Measurements from ENCODE around the gene NT5C.

Gene NT5C

DNA sequence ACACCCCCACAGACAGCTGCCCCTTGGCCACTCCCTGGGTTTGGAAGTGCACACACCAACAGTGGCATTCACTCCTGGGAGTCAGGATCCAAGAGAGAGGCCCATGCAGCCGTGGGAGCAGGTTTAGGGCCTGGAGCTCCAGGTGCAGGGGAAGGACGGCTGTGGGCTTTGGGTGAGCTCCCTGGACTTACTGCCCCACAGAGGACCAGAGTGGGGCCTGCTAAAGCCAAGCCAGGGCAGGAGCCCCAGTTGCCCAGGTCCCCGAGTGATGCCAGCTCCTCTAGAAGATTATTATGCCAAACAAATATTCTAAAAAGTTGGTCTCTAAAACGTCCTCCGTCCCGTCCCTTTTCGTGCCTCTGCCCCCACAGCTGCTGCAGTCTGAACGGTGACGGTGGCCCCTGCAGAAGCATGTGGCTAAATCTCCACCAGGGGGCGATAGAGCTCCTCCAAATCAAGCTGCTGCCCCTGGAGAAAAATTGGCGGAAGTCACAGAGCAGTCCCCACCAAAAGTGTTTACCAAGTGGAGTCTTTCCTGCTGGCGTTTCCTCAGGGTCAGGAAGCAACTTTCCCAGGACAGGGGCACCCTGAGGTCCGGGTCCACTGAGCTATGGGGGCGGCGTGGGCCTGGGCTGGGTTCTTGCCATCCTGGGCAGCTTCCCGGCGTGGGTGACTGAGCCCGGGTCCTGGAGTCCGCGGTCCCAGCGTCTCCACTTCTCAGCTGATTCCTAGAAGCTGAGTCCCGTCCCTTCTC is 17.6 kb downstream of the NT5C start:
- Histone ChIP-seq H3K27ac (ENCODE audit: insufficient read depth in 1 of 2, low read depth in 1 of 2, low read length in 2 of 2, poor library complexity in 1 of 2, severe bottlenecking in 2 of 2) (peak overlapping the region in 1 of 2 experiments; percentile 81), H3K4me3 (ENCODE audit: control insufficient read depth in 1 of 7, extremely low read depth in 1 of 7, insufficient read depth in 4 of 7, low read depth in 2 of 7, low read length in 6 of 7) (peak overlapping the region; percentile 48 to 90 (median 72)), H3K4me1 (ENCODE audit: control extremely low read depth in 1 of 4, control insufficient read depth in 4 of 4, insufficient read depth in 4 of 4, low read length in 3 of 4) (peaks cover 0 to 39% (median 32%) of the 10 kb centered on the region in 4 experiments), H3K36me3 (ENCODE audit: control insufficient read depth in 4 of 4, insufficient read depth in 4 of 4, low read length in 3 of 4) (peaks cover 2 to 21% (median 7%) of the 10 kb centered on the region in 4 experiments), H3K27me3 (replicated peaks in 2 of 5; ENCODE audit: control insufficient read depth in 4 of 5, insufficient read depth in 5 of 5, low read length in 4 of 5) (no peaks in the 10 kb centered on the region), H3K9me3 (ENCODE audit: control extremely low read depth in 1 of 5, control insufficient read depth in 4 of 5, insufficient read depth in 2 of 5, low read depth in 1 of 5, low read length in 4 of 5) (no peaks in the 10 kb centered on the region)
- ChIA-PET CTCF (interaction anchor here (0.7 to 9.4 kb wide), 33 partner anchors 9 to 157 kb away, joined by 3 to 168 read pairs (median 6); partner anchors contain the start of genes MIF4GD, NT5C, NUP85 and SLC16A5), POLR2A (interaction anchor here (0.7 to 2.8 kb wide), 8 partner anchors 10 to 58 kb away, joined by 3 to 13 read pairs (median 3); partner anchors contain the start of gene NT5C)
- WGBS (ENCODE audit: insufficient coverage) = 2% methylated on average over 20 of the region's 22 CpGs
- DNase-seq = peak; percentile 93 to 96 (median 94)

DNA sequence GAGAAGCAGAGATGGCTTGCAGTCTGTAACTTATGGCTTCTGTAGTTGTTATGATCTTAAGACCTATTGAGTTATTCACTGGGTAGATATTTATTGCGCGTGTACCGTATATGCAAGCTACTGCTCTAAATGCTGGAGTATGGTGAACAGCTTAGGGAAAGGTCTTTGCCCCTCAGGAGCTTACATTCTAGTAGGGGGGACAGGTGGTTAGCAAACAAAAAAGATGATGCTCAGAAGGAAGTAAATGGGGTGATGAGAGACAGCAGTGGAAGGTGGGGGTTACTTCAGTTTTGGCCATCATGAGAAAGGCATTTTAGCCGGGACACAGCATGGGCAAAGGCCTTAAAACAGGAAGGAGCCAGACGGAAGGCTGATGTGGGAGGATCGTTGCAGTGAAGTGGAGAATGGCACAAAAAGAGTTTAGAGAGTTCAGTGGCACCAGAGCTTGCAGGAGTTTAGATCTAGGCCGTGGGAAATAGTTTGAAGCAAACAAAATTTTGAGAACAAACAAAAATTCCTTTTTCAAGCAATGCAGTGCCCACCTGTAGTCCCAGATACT is 19.7 kb downstream of the NT5C start:
- Histone ChIP-seq H3K4me1 (ENCODE audit: control extremely low read depth in 1 of 4, control insufficient read depth in 4 of 4, insufficient read depth in 4 of 4, low read length in 3 of 4) (peaks cover 0 to 47% (median 41%) of the 10 kb centered on the region in 4 experiments), H3K4me3 (ENCODE audit: control insufficient read depth in 1 of 7, extremely low read depth in 1 of 7, insufficient read depth in 4 of 7, low read depth in 2 of 7, low read length in 6 of 7) (peak overlapping the region in 1 of 7 experiments; percentile 1)
- CTCF ChIA-PET = interaction anchor here (0.6 to 9.4 kb wide), 12 partner anchors 13 to 186 kb away, joined by 3 to 168 read pairs (median 32); partner anchors contain the start of genes NT5C and NUP85

DNA sequence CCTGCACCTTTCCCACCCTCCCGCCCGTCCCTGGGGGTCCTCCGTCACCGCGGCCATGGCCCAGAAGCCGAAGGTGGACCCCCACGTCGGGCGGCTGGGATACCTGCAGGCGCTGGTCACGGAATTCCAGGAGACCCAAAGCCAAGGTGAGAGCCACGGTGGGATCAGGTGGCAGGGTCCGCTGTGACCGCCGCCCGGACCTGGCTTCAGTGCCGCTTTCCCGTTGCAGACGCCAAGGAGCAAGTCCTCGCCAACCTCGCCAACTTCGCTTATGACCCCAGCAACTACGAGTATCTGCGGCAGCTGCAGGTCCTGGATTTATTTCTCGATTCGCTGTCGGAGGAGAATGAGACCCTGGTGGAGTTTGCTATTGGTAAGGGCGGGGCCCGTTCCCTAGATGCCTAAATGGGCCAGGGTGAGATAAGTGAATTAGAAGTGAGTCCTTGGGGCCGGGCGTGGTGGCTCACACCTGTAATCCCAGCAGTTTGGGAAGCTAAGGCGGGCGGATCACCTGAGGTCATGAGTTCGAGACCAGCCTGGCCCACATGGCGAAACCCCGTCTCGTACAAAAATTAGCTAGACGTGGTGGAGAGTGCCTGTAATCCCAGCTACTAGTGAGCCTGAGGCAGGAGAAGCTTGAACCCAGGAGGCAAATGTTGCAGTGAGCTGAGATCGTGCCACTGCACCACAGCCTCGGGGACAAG is 21.2 kb downstream of the NT5C start:
- Histone ChIP-seq H3K9me3 (ENCODE audit: control extremely low read depth in 1 of 5, control insufficient read depth in 4 of 5, insufficient read depth in 2 of 5, low read depth in 1 of 5, low read length in 4 of 5) (no peaks in the 10 kb centered on the region), H3K36me3 (ENCODE audit: control insufficient read depth in 4 of 4, insufficient read depth in 4 of 4, low read length in 3 of 4) (peaks cover 0 to 7% (median under 1%) of the 10 kb centered on the region in 4 experiments), H3K27ac (ENCODE audit: insufficient read depth in 1 of 2, low read depth in 1 of 2, low read length in 2 of 2, poor library complexity in 1 of 2, severe bottlenecking in 2 of 2) (peak overlapping the region in 1 of 2 experiments; percentile 74), H3K27me3 (replicated peaks in 2 of 5; ENCODE audit: control insufficient read depth in 4 of 5, insufficient read depth in 5 of 5, low read length in 4 of 5) (no peaks in the 10 kb centered on the region), H3K4me3 (ENCODE audit: control insufficient read depth in 1 of 7, extremely low read depth in 1 of 7, insufficient read depth in 4 of 7, low read depth in 2 of 7, low read length in 6 of 7) (peak overlapping the region; percentile 51 to 95 (median 86)), H3K4me1 (ENCODE audit: control extremely low read depth in 1 of 4, control insufficient read depth in 4 of 4, insufficient read depth in 4 of 4, low read length in 3 of 4) (peaks cover 0 to 46% (median 40%) of the 10 kb centered on the region in 4 experiments)
- CTCF ChIA-PET = interaction anchor here (0.7 to 9.4 kb wide), 12 partner anchors 10 to 93 kb away, joined by 3 to 168 read pairs (median 6); partner anchors contain the start of genes NT5C and NUP85
- POLR2A ChIA-PET = interaction anchor here (0.6 to 1.0 kb wide), 5 partner anchors 23 to 51 kb away, joined by 3 to 6 read pairs (median 5); partner anchors contain the start of genes JPT1 and SLC16A5
- DNase-seq = peak in 2 of 3 donors; percentile 59 to 65
- 15% methylated on average over 33 of the region's 40 CpGs for WGBS (ENCODE audit: insufficient coverage)

More for the DNA sequence above, 19.7 kb downstream of the NT5C start:
- peaks cover 2 to 15% (median 6%) of the 10 kb centered on the region in 4 experiments for H3K36me3 ChIP-seq (ENCODE audit: control insufficient read depth in 4 of 4, insufficient read depth in 4 of 4, low read length in 3 of 4)
- no peak overlapping the region for H3K27ac ChIP-seq (ENCODE audit: insufficient read depth in 1 of 2, low read depth in 1 of 2, low read length in 2 of 2, poor library complexity in 1 of 2, severe bottlenecking in 2 of 2)
- WGBS (ENCODE audit: insufficient coverage) = 95% methylated on average over 7 of the region's 7 CpGs
- no peaks in the 10 kb centered on the region for H3K9me3 ChIP-seq (ENCODE audit: control extremely low read depth in 1 of 5, control insufficient read depth in 4 of 5, insufficient read depth in 2 of 5, low read depth in 1 of 5, low read length in 4 of 5)
- H3K27me3 ChIP-seq (replicated peaks in 2 of 5; ENCODE audit: control insufficient read depth in 4 of 5, insufficient read depth in 5 of 5, low read length in 4 of 5) = no peaks in the 10 kb centered on the region
- DNase-seq = no peak
- POLR2A ChIA-PET = interaction anchor here (0.6 kb wide), 1 partner anchor 71 kb away, joined by 5 read pairs; no protein-coding TSS in a partner anchor

DNA sequence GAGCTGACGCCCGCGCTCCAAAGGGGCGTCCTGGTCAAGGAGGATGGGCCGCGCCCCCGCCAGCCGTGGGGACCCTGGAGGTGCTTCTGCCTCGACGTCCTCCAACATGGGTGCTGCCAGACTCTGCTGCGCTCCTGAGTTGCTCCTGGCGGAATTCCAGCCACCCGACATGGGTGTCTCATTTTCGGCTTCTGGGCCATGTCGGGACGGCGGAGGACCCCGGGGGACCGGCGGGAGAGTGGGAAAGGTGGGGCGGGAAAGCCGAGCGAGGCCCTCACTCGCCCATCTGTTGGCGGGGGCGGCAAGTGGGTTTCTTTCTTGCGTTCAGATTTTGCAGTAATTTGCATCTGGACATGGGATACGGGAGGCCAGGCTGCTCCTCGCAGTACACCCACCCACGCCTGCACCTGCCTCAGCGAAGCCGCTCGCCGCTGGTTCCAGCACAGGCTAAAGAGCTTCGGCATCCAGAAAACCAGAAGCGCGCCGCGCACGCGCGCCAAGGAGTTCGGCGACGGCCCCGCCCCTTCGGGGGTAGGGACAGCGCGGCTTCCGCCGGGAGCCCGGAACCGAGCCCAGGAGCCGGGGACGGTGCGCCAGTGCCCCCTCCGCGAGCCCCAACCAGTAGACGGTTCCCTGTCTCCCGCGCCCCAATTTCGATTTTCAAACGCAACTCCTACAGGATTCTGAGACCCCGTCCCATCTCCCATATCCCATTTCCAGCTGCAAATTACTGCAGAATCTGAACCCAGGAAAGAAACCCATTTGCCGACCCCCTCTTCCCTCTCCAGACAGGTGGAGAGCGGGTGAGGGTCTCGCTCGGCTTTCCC is 21.9 kb downstream of the NT5C start, which contains the start of gene ARMC7:
Gene ARMC7, plus strand, starts transcription at position 563 of the 827 bp plus-strand sequence. CDS start 320 bp downstream, outside the sequence.
- ChIA-PET CTCF (interaction anchor here (1.1 to 9.4 kb wide), 7 partner anchors 15 to 94 kb away, joined by 3 to 168 read pairs (median 71); partner anchors contain the start of genes NT5C and NUP85), POLR2A (interaction anchor here (0.6 to 1.0 kb wide), 4 partner anchors 15 to 49 kb away, joined by 3 to 6 read pairs (median 4); partner anchors contain the start of genes JPT1 and SLC16A5)
- Histone ChIP-seq H3K4me1 (ENCODE audit: control extremely low read depth in 1 of 4, control insufficient read depth in 4 of 4, insufficient read depth in 4 of 4, low read length in 3 of 4) (peaks cover 0 to 41% (median 35%) of the 10 kb centered on the region in 4 experiments), H3K27ac (ENCODE audit: insufficient read depth in 1 of 2, low read depth in 1 of 2, low read length in 2 of 2, poor library complexity in 1 of 2, severe bottlenecking in 2 of 2) (peak within 1 kb of the TSS in 1 of 2 experiments; percentile 74), H3K27me3 (replicated peaks in 2 of 5; ENCODE audit: control insufficient read depth in 4 of 5, insufficient read depth in 5 of 5, low read length in 4 of 5) (no peaks in the 10 kb centered on the region), H3K9me3 (ENCODE audit: control extremely low read depth in 1 of 5, control insufficient read depth in 4 of 5, insufficient read depth in 2 of 5, low read depth in 1 of 5, low read length in 4 of 5) (no peaks in the 10 kb centered on the region), H3K36me3 (ENCODE audit: control insufficient read depth in 4 of 4, insufficient read depth in 4 of 4, low read length in 3 of 4) (peaks cover 0 to 10% (median 2%) of the 10 kb centered on the region in 4 experiments), H3K4me3 (ENCODE audit: control insufficient read depth in 1 of 7, extremely low read depth in 1 of 7, insufficient read depth in 4 of 7, low read depth in 2 of 7, low read length in 6 of 7) (peak within 1 kb of the TSS; percentile 51 to 95 (median 86))
- DNase-seq = peak; percentile 79 to 82 (median 81)
- WGBS (ENCODE audit: insufficient coverage) = 0% methylated on average over 40 of the region's 68 CpGs

DNA sequence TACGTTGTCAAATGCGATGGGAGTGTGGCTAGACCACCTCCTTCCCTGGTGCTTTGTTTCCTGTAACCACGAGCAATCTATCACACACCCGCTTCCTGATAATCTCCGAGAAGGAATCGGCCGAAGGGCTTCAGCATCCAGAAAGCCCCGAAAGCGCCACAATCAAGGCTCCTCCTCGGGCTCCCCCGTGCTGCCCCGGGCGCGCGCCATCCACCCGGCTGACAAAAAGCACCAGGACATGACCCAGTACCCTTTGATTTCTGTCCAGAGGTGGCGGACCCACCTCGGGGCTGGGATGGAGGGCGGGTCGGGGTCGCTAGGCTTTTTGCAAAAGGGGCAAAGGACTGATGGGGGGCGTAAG is 22.5 kb downstream of the NT5C start:
- Histone ChIP-seq H3K36me3 (ENCODE audit: control insufficient read depth in 4 of 4, insufficient read depth in 4 of 4, low read length in 3 of 4) (peaks cover 0 to 13% (median 3%) of the 10 kb centered on the region in 4 experiments), H3K4me1 (ENCODE audit: control extremely low read depth in 1 of 4, control insufficient read depth in 4 of 4, insufficient read depth in 4 of 4, low read length in 3 of 4) (peaks cover 0 to 35% (median 31%) of the 10 kb centered on the region in 4 experiments), H3K27ac (ENCODE audit: insufficient read depth in 1 of 2, low read depth in 1 of 2, low read length in 2 of 2, poor library complexity in 1 of 2, severe bottlenecking in 2 of 2) (no peak overlapping the region), H3K4me3 (ENCODE audit: control insufficient read depth in 1 of 7, extremely low read depth in 1 of 7, insufficient read depth in 4 of 7, low read depth in 2 of 7, low read length in 6 of 7) (peak overlapping the region; percentile 51 to 95 (median 86)), H3K9me3 (ENCODE audit: control extremely low read depth in 1 of 5, control insufficient read depth in 4 of 5, insufficient read depth in 2 of 5, low read depth in 1 of 5, low read length in 4 of 5) (no peaks in the 10 kb centered on the region), H3K27me3 (replicated peaks in 2 of 5; ENCODE audit: control insufficient read depth in 4 of 5, insufficient read depth in 5 of 5, low read length in 4 of 5) (no peaks in the 10 kb centered on the region)
- WGBS (ENCODE audit: insufficient coverage) = 0% methylated on average over 21 of the region's 22 CpGs
- ChIA-PET POLR2A (interaction anchor here (0.8 to 1.0 kb wide), 3 partner anchors 15 to 49 kb away, joined by 3 to 6 read pairs (median 5); partner anchors contain the start of gene SLC16A5), CTCF (interaction anchor here (7.7 to 9.4 kb wide), 4 partner anchors 15 to 94 kb away, joined by 71 to 168 read pairs (median 92); partner anchors contain the start of genes NT5C and NUP85)
- peak in 2 of 3 donors; percentile 60 to 65 for DNase-seq
